ENCODE results near the gene RACK1. TPM values are rescaled to one million over a fixed set of nuclear protein-coding genes. Genes with fewer than 3 reads are reported as not detected.
A peak's percentile ranks its signal among the peaks of the same experiment; 100 is the strongest.

The RACK1 gene
- total and polyA plus RNA-seq, 2 of the 13 experiments (the other 11 are each of a cell fraction or from before 2014, with no cell fraction given) = 2,514 to 6,141 TPM

DNA sequence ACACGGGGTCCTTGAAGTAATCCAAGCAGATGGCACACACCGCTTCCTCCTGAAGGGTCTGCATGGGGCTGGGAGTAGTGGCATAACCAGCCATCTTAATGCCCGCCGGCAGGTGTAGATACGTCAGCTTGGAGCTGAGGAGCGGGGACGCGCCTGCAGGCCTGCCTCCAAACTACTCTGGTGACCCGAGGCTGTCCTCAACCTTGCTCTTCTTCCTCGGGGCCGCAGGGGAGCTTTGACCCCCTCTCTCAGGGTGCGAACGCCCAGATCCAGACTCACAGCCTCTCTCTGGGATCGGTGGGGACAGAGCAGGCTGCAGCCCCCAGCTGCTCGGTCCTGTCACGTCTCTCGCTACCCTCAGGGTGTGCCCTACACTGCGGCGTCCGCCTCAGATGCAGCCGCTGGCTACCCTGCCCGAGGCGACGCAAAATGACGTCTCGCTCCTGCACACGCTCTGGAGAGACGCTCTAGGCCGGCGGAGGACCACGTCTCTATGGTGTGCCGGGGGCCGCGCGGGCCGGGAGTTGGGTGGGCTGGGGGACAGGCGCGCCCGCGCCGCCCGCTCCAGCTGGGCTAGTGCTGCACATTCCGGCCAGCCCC is 17.1 kb upstream of the RACK1 start, which contains the start of gene TRIM52 (continued):
- TF ChIP-seq, protein P1, sequence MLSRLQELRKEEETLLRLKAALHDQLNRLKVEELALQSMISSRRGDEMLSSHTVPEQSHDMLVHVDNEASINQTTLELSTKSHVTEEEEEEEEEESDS (CRISPR knock-in tag; IDR thresholded peaks at IDR 0.05; ENCODE audit: borderline replicate concordance) = 0 out of 2 replicates have a peak, but pooled peaks have one; percentile 41
- TF ChIP-seq NAIF1 (CRISPR knock-in tag; IDR thresholded peaks at IDR 0.05; ENCODE audit: borderline replicate concordance) (peak; percentile 16; the same call in 1 of the 2 replicates), GMEB2 (CRISPR knock-in tag; IDR thresholded peaks at IDR 0.05; ENCODE audit: low read depth) (peak; percentile 58; the same call in 1 of the 2 replicates), MLXIP (CRISPR knock-in tag; IDR thresholded peaks at IDR 0.05; ENCODE audit: borderline replicate concordance) (no peak), ZFP1 (CRISPR knock-in tag; IDR thresholded peaks at IDR 0.05) (peak; percentile 84; the same call in 1 of the 2 replicates), ZBTB38 (CRISPR knock-in tag; IDR thresholded peaks at IDR 0.05) (peak; percentile 86), POGZ (CRISPR knock-in tag; IDR thresholded peaks at IDR 0.05) (peak; percentile 67), ARNTL (CRISPR knock-in tag; IDR thresholded peaks at IDR 0.05) (peak; percentile 70; the same call in 1 of the 2 replicates), POLR2AphosphoS2 (IDR thresholded peaks at IDR 0.05; ENCODE audit: low read depth, low read length) (no peak), NRL (CRISPR knock-in tag; IDR thresholded peaks at IDR 0.05; ENCODE audit: borderline replicate concordance) (peak; percentile 47; the same call in 1 of the 2 replicates), IRX3 (CRISPR knock-in tag; IDR thresholded peaks at IDR 0.05; ENCODE audit: borderline replicate concordance, low read depth) (peak; percentile 52; the same call in 1 of the 2 replicates), CEBPG (CRISPR knock-in tag; IDR thresholded peaks at IDR 0.05) (peak; percentile 44; the same call in 1 of the 2 replicates), ZNF75D (CRISPR knock-in tag; IDR thresholded peaks at IDR 0.05; ENCODE audit: borderline replicate concordance) (no peak), EEA1 (CRISPR knock-in tag; IDR thresholded peaks at IDR 0.05; ENCODE audit: borderline replicate concordance) (0 out of 2 replicates have a peak, but pooled peaks have one; percentile 66)
- TF ChIP-seq, protein P2, sequence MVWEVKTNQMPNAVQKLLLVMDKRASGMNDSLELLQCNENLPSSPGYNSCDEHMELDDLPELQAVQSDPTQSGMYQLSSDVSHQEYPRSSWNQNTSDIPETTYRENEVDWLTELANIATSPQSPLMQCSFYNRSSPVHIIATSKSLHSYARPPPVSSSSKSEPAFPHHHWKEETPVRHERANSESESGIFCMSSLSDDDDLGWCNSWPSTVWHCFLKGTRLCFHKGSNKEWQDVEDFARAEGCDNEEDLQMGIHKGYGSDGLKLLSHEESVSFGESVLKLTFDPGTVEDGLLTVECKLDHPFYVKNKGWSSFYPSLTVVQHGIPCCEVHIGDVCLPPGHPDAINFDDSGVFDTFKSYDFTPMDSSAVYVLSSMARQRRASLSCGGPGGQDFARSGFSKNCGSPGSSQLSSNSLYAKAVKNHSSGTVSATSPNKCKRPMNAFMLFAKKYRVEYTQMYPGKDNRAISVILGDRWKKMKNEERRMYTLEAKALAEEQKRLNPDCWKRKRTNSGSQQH (CRISPR knock-in tag; IDR thresholded peaks at IDR 0.05; ENCODE audit: low read depth) = peak; percentile 86
- TF ChIP-seq, protein P3, sequence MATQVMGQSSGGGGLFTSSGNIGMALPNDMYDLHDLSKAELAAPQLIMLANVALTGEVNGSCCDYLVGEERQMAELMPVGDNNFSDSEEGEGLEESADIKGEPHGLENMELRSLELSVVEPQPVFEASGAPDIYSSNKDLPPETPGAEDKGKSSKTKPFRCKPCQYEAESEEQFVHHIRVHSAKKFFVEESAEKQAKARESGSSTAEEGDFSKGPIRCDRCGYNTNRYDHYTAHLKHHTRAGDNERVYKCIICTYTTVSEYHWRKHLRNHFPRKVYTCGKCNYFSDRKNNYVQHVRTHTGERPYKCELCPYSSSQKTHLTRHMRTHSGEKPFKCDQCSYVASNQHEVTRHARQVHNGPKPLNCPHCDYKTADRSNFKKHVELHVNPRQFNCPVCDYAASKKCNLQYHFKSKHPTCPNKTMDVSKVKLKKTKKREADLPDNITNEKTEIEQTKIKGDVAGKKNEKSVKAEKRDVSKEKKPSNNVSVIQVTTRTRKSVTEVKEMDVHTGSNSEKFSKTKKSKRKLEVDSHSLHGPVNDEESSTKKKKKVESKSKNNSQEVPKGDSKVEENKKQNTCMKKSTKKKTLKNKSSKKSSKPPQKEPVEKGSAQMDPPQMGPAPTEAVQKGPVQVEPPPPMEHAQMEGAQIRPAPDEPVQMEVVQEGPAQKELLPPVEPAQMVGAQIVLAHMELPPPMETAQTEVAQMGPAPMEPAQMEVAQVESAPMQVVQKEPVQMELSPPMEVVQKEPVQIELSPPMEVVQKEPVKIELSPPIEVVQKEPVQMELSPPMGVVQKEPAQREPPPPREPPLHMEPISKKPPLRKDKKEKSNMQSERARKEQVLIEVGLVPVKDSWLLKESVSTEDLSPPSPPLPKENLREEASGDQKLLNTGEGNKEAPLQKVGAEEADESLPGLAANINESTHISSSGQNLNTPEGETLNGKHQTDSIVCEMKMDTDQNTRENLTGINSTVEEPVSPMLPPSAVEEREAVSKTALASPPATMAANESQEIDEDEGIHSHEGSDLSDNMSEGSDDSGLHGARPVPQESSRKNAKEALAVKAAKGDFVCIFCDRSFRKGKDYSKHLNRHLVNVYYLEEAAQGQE (IDR thresholded peaks at IDR 0.05; ENCODE audit: borderline replicate concordance in 1 of 2, low read depth in 1 of 2, low read length in 2 of 2) = peak in 1 of 2 experiments; percentile 51; a peak in 1 of 4 replicates
- TF ChIP-seq, protein P4, sequence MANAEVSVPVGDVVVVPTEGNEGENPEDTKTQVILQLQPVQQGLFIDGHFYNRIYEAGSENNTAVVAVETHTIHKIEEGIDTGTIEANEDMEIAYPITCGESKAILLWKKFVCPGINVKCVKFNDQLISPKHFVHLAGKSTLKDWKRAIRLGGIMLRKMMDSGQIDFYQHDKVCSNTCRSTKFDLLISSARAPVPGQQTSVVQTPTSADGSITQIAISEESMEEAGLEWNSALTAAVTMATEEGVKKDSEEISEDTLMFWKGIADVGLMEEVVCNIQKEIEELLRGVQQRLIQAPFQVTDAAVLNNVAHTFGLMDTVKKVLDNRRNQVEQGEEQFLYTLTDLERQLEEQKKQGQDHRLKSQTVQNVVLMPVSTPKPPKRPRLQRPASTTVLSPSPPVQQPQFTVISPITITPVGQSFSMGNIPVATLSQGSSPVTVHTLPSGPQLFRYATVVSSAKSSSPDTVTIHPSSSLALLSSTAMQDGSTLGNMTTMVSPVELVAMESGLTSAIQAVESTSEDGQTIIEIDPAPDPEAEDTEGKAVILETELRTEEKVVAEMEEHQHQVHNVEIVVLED (CRISPR knock-in tag; IDR thresholded peaks at IDR 0.05; ENCODE audit: borderline replicate concordance) = peak; percentile 88

All from HepG2 (cell line).